Prostate gland (tissue), 2 donors: ENCODE results near the gene HSPBP1.

Source experiments
- CTCF ChIP-seq, 4 experiments: fragments of 200-600 bp in 2 of 4; fragments of 450-650 bp in 2 of 4; sonication (generic) in 2 of 4; IDR thresholded peaks; 1 replicate in 3 of 4; 2 replicates in 1 of 4; pipeline ENCODE4 v1.5.1; 2016 to 2019; ENCODE audit warnings: antibody characterized with exemption in 4 of 4, mild to moderate bottlenecking in 2 of 4, moderate library complexity in 2 of 4
- POLR2A ChIP-seq: fragments of 450-650 bp; IDR thresholded peaks from one replicate; pipeline ENCODE4 v1.6.1; 2016; ENCODE audit warnings: antibody characterized with exemption, mild to moderate bottlenecking
- POLR2AphosphoS5 ChIP-seq: sonication (generic); formaldehyde crosslinking; IDR thresholded peaks from one replicate; pipeline ENCODE4 v1.6.1; 2017; ENCODE audit warnings: antibody characterized with exemption

GRCh38 chr19:55289117-55289796, 9.3 kb upstream of the HSPBP1 start:
- TF ChIP-seq CTCF (IDR thresholded peaks at IDR 0.05) (no peak), POLR2AphosphoS5 (no peak), POLR2A (no peak)
